OCI-LY1 (cell line): Measurements from ENCODE around the gene ZNF605.
"Not testable (repeated sequence)": the region's sequence is repeated elsewhere in the genome, so short reads cannot be mapped to it uniquely, and the experiment has no call there.

Experiments used
- H2AFZ ChIP-seq: fragments of 200-600 bp; sonication (generic), shearing (Covaris generic); 2 replicates; pipeline ENCODE4 v1.6.0; 2014; ENCODE audit warnings: antibody characterized with exemption, mild to moderate bottlenecking, low read length
- H3F3A ChIP-seq: fragments of 200-600 bp; sonication (generic), shearing (Covaris generic); 2 replicates; pipeline ENCODE4 v1.6.0; 2014; ENCODE audit warnings: mild to moderate bottlenecking, antibody characterized with exemption, low read length, moderate library complexity; ENCODE audit not compliant: insufficient read depth
- H3K27ac ChIP-seq: fragments of 200-600 bp; sonication (generic); 2 replicates; pipeline ENCODE4 v1.5.1; 2014; ENCODE audit warnings: low read length, mixed run types, mild to moderate bottlenecking, low read depth; ENCODE audit not compliant: poor library complexity, severe bottlenecking
- H3K27me3 ChIP-seq: fragments of 200-600 bp; sonication (generic); 2 replicates; pipeline ENCODE4 v1.6.0; 2014; ENCODE audit warnings: antibody characterized with exemption, mild to moderate bottlenecking, low read length, moderate library complexity; ENCODE audit not compliant: insufficient read depth
- H3K36me3 ChIP-seq: fragments of 200-600 bp; sonication (generic); 2 replicates; pipeline ENCODE4 v1.6.1; 2014; ENCODE audit warnings: mild to moderate bottlenecking, antibody characterized with exemption, low read length, moderate library complexity, mixed read lengths; ENCODE audit not compliant: insufficient read depth
- H3K4me1 ChIP-seq: fragments of 200-600 bp; sonication (generic); 2 replicates; pipeline ENCODE4 v1.5.1; 2014; ENCODE audit warnings: mild to moderate bottlenecking, low read length, moderate library complexity; ENCODE audit not compliant: insufficient read depth, severe bottlenecking
- H3K4me2 ChIP-seq: fragments of 200-600 bp; sonication (generic), shearing (Covaris generic); 2 replicates; pipeline ENCODE4 v1.6.1; 2014; ENCODE audit warnings: low read length
- H3K4me3 ChIP-seq: fragments of 200-600 bp; sonication (generic); 2 replicates; pipeline ENCODE4 v1.5.1; 2014; ENCODE audit warnings: low read length, low read depth, mild to moderate bottlenecking, mixed read lengths; ENCODE audit not compliant: poor library complexity, severe bottlenecking
- H3K79me2 ChIP-seq: fragments of 200-600 bp; shearing (Covaris generic); 2 replicates; pipeline ENCODE4 v1.6.1; 2016; ENCODE audit warnings: mixed run types, low read length, mixed read lengths; ENCODE audit not compliant: insufficient read depth
- H3K9ac ChIP-seq: fragments of 200-600 bp; sonication (generic), shearing (Covaris generic); 2 replicates; pipeline ENCODE4 v1.6.1; 2014; ENCODE audit warnings: mild to moderate bottlenecking, low read length, mixed read lengths
- H3K9me2 ChIP-seq: fragments of 200-600 bp; sonication (generic), shearing (Covaris generic); 2 replicates; pipeline ENCODE4 v1.6.1; 2014; ENCODE audit warnings: low read depth, mild to moderate bottlenecking, low read length, mixed read lengths
- H3K9me3 ChIP-seq: fragments of 200-600 bp; shearing (Covaris generic); 2 replicates; pipeline ENCODE4 v1.6.1; 2014; ENCODE audit warnings: low read length, mixed read lengths
- H4K20me1 ChIP-seq: fragments of 200-600 bp; sonication (generic), shearing (Covaris generic); 2 replicates; pipeline ENCODE4 v1.6.0; 2016; ENCODE audit warnings: mild to moderate bottlenecking, low read length; ENCODE audit not compliant: insufficient read depth
- EZH2 ChIP-seq: fragments of 200-600 bp; sonication (generic), shearing (Covaris generic); IDR thresholded peaks from 2 replicates; pipeline ENCODE4 v1.8.0; 2017; ENCODE audit warnings: borderline replicate concordance, mixed run types, mild to moderate bottlenecking, antibody characterized with exemption, low read length, moderate library complexity, mixed read lengths
- TF ChIP-seq, protein P1 (sequence below): fragments of 200-600 bp; sonication (generic), shearing (Covaris generic); IDR thresholded peaks from 2 replicates; pipeline ENCODE4 v1.5.1; 2017; ENCODE audit warnings: mild to moderate bottlenecking, antibody characterized with exemption, low read length, moderate library complexity, mixed read lengths

Gene ZNF605

DNA sequence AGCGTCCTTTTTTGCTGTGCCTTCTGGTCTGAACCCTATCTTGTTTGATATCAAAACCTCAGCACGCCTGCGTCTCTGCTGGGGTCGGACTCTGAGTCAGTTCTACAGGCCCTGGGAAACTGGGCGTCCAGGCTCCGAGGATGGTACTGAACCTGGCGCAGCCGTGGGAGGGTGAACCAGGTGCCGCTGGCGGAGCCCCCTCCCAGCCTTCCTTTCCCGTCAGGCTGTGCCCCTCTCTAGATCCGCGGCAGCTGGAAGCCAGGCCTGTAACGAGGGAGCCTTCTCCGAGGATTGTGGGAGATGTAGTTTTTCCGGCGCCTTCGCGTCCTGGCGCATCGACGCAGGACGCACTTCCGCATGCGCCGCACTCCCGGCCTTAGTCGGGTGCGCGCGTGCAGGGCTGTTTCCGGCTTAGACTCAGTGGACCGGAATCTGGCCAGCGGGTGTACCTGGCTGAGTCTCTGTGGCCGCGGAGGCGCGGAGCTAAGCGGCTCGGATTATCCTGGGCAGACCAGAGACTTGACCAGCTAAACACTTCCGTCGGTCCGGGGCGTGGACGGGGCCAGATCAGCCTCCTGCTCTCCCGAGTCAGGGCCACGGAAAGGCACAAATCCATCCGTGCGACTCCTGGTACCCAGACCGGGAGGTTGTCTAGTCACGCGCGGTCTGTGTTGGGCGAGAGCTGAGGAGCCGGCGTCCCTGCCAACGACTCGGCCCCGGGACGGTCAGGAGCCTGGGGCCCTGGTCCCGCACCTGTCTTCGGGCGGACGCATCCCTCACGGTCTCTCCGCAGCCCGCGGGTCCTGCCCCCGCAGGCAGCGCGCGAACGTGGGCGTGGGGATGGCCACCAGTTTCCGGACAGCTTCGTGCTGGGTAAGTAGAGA is 30.1 kb upstream of the ZNF605 start, which contains the start of gene ZNF26:
Gene ZNF26, plus strand, starts transcription at position 367 of the 884 bp plus-strand sequence. Its CDS starts 474 bp downstream, at position 841.
- H2AFZ ChIP-seq: peak within 1 kb of the TSS; percentile 94
- peak within 1 kb of the TSS; percentile 59 for H3K27ac ChIP-seq
- peaks cover 34% of the 10 kb centered on the region for H3K79me2 ChIP-seq
- H3K9me2 ChIP-seq: no peaks in the 10 kb centered on the region
- H3K27me3 ChIP-seq: no peaks in the 10 kb centered on the region
- H3K9me3 ChIP-seq: peaks cover 15% of the 10 kb centered on the region
- H3K36me3 ChIP-seq: peaks cover 39% of the 10 kb centered on the region
- H3K4me1 ChIP-seq: peaks cover 15% of the 10 kb centered on the region
- peak within 1 kb of the TSS; percentile 90 for H3K9ac ChIP-seq
- no peaks in the 10 kb centered on the region for H4K20me1 ChIP-seq
- H3K4me2 ChIP-seq: peak within 1 kb of the TSS; percentile 91
- no peaks in the 10 kb centered on the region for H3F3A ChIP-seq
- TF ChIP-seq, protein P1, sequence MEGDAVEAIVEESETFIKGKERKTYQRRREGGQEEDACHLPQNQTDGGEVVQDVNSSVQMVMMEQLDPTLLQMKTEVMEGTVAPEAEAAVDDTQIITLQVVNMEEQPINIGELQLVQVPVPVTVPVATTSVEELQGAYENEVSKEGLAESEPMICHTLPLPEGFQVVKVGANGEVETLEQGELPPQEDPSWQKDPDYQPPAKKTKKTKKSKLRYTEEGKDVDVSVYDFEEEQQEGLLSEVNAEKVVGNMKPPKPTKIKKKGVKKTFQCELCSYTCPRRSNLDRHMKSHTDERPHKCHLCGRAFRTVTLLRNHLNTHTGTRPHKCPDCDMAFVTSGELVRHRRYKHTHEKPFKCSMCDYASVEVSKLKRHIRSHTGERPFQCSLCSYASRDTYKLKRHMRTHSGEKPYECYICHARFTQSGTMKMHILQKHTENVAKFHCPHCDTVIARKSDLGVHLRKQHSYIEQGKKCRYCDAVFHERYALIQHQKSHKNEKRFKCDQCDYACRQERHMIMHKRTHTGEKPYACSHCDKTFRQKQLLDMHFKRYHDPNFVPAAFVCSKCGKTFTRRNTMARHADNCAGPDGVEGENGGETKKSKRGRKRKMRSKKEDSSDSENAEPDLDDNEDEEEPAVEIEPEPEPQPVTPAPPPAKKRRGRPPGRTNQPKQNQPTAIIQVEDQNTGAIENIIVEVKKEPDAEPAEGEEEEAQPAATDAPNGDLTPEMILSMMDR: no peak
- no peak for TF ChIP-seq EZH2
- peak within 1 kb of the TSS; percentile 90 for H3K4me3 ChIP-seq

DNA sequence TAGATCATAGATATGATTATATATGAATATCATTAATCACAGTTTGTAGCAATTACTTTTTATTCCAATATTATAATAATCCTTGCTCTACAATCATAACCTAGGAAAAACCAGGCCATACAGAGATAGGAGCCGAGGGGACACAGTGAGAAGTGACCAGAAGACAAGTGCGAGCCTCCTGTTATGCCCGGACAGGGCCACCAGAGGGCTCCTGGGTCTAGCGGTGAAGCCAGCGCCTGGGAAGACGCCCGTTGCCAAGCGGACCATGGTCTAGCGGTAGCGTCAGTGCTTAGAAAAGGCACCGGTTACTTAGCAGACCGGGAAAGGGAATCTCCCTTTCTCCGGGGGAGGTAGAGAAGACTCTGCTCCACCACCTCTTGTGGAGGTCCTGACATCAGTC is 20.8 kb upstream of the ZNF605 start:
- TF ChIP-seq, protein P1: peak; percentile 13; the same call in 1 of the 2 replicates
- peaks cover 22% of the 10 kb centered on the region for H3K9me3 ChIP-seq
- not testable (repeated sequence) for H3K9ac ChIP-seq

DNA sequence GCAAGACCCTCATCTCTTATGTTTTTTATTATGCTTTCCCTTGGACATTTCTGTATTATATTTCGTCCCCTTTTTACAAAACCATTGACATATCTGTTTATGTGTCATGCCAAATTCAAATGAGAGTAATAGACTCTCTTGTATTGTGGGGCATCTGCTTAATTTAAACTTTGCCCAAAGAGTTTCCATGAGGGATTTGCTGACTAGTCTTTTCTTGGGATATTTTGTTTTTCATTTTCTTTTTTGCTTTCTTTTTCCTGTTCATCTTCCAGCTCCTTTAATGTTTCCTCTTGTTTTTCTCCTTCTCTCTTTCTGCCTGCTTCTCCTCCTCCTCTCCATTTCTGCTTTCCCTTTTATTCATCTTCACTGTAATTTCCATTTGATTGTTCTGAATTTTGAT is 16.3 kb upstream of the ZNF605 start:
- Histone ChIP-seq H3K9me2 (no peaks in the 10 kb centered on the region), H2AFZ (no peak overlapping the region), H3K4me1 (no peaks in the 10 kb centered on the region), H3K9ac (no peak overlapping the region), H3K9me3 (peaks cover 20% of the 10 kb centered on the region), H3F3A (no peaks in the 10 kb centered on the region), H3K27ac (no peak overlapping the region), H3K36me3 (no peaks in the 10 kb centered on the region), H4K20me1 (no peaks in the 10 kb centered on the region), H3K79me2 (no peaks in the 10 kb centered on the region), H3K4me3 (no peak overlapping the region), H3K27me3 (no peaks in the 10 kb centered on the region), H3K4me2 (no peak overlapping the region)
- TF ChIP-seq, protein P1: no peak
- TF ChIP-seq EZH2: no peak

More for the DNA sequence above, 20.8 kb upstream of the ZNF605 start:
- not testable (repeated sequence) for H3K4me2 ChIP-seq, H3K79me2 ChIP-seq, H3K4me3 ChIP-seq, H3K36me3 ChIP-seq, H3F3A ChIP-seq, H3K27me3 ChIP-seq, H3K4me1 ChIP-seq, H3K27ac ChIP-seq, H4K20me1 ChIP-seq, H3K9me2 ChIP-seq, H2AFZ ChIP-seq
